ENCODE results near the gene CNTNAP2. TPM values are rescaled to one million over a fixed set of nuclear protein-coding genes. Genes with fewer than 3 reads are reported as not detected.

Gene CNTNAP2
- total RNA-seq, 4 donors from 2014 or later: 0.29 to 0.88 (median 0.33) TPM; not detected in 1

DNA sequence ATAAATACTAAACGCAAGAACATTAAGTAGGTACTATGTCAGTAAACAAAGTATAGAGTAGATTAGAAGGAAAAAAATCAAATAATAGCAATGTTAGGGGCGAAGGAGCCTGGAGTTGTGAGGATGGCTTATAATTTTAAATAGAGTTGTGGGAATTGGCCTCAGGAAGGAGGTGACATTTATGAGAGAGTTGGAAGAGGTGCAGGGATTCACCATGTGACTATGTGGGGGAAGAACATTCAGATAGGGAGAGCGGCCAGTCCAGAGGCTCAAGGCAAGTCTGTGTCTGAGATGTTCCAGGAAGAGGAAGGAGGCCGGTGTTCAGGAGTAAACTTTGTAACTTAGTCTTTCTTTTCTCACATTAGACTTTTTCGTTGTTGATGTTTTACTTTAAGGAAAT, 1695.3 kb downstream of the CNTNAP2 start:
- Histone ChIP-seq H3K9me3 (no peaks in the 10 kb centered on the region), H3K27ac (no peak overlapping the region), H3K36me3 (no peaks in the 10 kb centered on the region), H3K27me3 (no peaks in the 10 kb centered on the region), H3K4me1 (no peaks in the 10 kb centered on the region), H3K4me3 (replicated peaks in 1 of 3) (no peak overlapping the region)
- no peak for TF ChIP-seq POLR2A (IDR thresholded peaks at IDR 0.05)
- TF ChIP-seq, protein P1, sequence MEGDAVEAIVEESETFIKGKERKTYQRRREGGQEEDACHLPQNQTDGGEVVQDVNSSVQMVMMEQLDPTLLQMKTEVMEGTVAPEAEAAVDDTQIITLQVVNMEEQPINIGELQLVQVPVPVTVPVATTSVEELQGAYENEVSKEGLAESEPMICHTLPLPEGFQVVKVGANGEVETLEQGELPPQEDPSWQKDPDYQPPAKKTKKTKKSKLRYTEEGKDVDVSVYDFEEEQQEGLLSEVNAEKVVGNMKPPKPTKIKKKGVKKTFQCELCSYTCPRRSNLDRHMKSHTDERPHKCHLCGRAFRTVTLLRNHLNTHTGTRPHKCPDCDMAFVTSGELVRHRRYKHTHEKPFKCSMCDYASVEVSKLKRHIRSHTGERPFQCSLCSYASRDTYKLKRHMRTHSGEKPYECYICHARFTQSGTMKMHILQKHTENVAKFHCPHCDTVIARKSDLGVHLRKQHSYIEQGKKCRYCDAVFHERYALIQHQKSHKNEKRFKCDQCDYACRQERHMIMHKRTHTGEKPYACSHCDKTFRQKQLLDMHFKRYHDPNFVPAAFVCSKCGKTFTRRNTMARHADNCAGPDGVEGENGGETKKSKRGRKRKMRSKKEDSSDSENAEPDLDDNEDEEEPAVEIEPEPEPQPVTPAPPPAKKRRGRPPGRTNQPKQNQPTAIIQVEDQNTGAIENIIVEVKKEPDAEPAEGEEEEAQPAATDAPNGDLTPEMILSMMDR (IDR thresholded peaks at IDR 0.05): no peak
- intact Hi-C loops (cut with DNase I): no loop called here
- 93 to 95% methylated on average over 5 of the region's 5 CpGs for WGBS, 2 donors
- no peak for DNase-seq

DNA sequence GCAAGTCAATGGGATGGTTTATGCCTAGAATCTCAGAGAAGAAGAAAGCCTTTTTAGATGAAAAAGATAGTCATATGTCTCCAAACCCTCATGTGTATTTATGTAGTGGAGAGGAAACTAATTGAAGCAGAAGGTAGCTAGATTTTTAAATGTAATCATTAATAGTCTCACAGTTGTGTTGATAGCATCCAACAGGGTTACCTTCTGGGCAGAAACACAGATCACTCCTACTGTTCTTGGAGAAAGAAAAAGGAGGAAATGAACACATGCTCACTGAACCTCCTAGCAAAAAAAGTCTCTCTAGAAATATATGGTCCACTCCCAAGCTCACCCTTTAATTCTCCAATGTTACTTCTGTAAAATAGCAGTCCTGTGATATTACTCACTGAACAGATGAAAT, 1696.7 kb downstream of the CNTNAP2 start:
- no peak for DNase-seq
- Histone ChIP-seq H3K4me3 (replicated peaks in 1 of 3) (no peak overlapping the region), H3K9me3 (no peaks in the 10 kb centered on the region), H3K27ac (no peak overlapping the region), H3K4me1 (no peaks in the 10 kb centered on the region), H3K27me3 (no peaks in the 10 kb centered on the region), H3K36me3 (no peaks in the 10 kb centered on the region)
- intact Hi-C loops (cut with DNase I): no loop called here
- TF ChIP-seq, protein P1 (IDR thresholded peaks at IDR 0.05): no peak
- TF ChIP-seq POLR2A (IDR thresholded peaks at IDR 0.05): no peak

DNA sequence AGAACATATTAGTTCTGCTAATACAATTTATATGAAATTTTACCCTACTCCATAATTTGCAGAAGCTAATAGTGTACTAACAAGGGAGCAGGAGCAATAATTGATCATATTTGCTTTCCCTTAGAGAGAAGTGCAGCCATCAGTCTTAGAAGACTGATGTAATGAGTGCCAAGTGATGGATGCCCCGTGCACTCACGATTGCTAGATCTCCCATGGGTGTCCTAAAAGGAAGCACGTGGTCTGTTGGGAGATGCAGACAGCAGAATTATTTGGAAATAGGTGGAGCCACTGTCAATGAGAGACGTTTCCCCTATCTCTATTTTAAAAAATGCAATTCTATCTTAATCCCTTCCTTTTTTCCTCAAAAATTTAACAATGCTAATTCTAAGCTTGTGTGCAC, 1701.7 kb downstream of the CNTNAP2 start:
- Histone ChIP-seq H3K27me3 (no peaks in the 10 kb centered on the region), H3K4me3 (replicated peaks in 1 of 3) (no peak overlapping the region), H3K36me3 (no peaks in the 10 kb centered on the region), H3K4me1 (no peaks in the 10 kb centered on the region), H3K9me3 (no peaks in the 10 kb centered on the region), H3K27ac (no peak overlapping the region)
- TF ChIP-seq, protein P1 (IDR thresholded peaks at IDR 0.05): no peak
- TF ChIP-seq POLR2A (IDR thresholded peaks at IDR 0.05): no peak
- intact Hi-C loops (cut with DNase I): no loop called here
- no peak for DNase-seq
- WGBS, 2 donors: 74 to 77% methylated on average over 4 of the region's 4 CpGs

DNA sequence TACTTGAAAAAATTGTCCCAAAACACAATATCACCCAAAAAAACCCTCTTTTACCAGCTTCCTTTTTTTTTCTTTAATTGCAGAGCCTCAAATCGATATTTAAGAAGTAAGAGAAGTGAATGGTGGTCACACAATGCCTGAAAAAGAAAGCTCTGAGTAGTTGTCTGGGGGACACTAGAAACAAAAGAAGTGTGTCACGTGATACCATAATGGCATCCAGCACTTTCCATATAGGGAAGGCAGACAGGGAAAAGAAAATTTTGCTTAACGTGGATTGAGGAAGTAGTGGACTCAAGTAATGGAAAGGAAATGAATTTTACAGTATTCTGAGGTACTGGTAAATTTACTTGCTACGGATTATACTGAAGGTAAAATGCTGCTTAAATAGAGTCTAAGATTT, 1708.1 kb downstream of the CNTNAP2 start:
- Histone ChIP-seq H3K27me3 (no peaks in the 10 kb centered on the region), H3K36me3 (no peaks in the 10 kb centered on the region), H3K9me3 (no peaks in the 10 kb centered on the region), H3K4me3 (replicated peaks in 1 of 3) (no peak overlapping the region), H3K27ac (no peak overlapping the region), H3K4me1 (no peaks in the 10 kb centered on the region)
- intact Hi-C loops (cut with DNase I): no loop called here
- TF ChIP-seq POLR2A (IDR thresholded peaks at IDR 0.05): no peak
- TF ChIP-seq, protein P1 (IDR thresholded peaks at IDR 0.05): no peak
- DNase-seq: no peak
- 78 to 82% methylated on average over 4 of the region's 4 CpGs for WGBS, 2 donors

DNA sequence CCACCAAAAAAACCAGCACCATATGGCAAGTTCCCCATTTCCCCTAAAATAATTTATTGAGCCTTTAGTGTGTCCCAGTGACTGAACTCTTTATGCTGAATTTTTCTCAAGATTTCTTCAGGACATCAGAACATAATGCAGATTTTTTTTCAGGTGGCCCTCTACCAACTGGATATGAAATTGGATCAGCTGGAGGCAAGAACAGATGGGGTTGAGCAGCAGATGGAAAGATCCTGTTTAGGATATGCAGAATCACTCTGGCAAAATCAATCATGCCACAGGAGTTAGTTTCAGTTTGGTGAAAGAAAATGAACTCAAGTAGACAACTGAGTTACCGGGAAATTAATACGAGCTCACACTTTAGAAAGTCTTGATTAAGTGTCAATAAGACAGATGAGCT, 1712.4 kb downstream of the CNTNAP2 start:
- DNase-seq: no peak
- H3K4me1 ChIP-seq: no peaks in the 10 kb centered on the region
- no peak overlapping the region for H3K27ac ChIP-seq
- 97% methylated on average over 2 of the region's 2 CpGs for WGBS, 2 donors
- no peak overlapping the region for H3K4me3 ChIP-seq (replicated peaks in 1 of 3)
- no peaks in the 10 kb centered on the region for H3K27me3 ChIP-seq
- no peaks in the 10 kb centered on the region for H3K9me3 ChIP-seq
- intact Hi-C loops (cut with DNase I): no loop called here
- TF ChIP-seq, protein P1 (IDR thresholded peaks at IDR 0.05): no peak
- no peak for TF ChIP-seq POLR2A (IDR thresholded peaks at IDR 0.05)
- no peaks in the 10 kb centered on the region for H3K36me3 ChIP-seq
